HG03457 (cell line): ENCODE data around the gene CD22.

Experiments used
- ATAC-seq: cut with Tn5 transposase; IDR thresholded peaks from one replicate; pipeline ENCODE4 v1.9.1; 2021; ENCODE audit warnings: moderate number of reproducible peaks; ENCODE audit not compliant: unreplicated experiment

CD22 gene

GRCh38 chr19:35313587-35313986 lies 15.4 kb upstream of the CD22 start:
- ATAC-seq = no peak

GRCh38 chr19:35314031-35314430 lies 15.0 kb upstream of the CD22 start:
- no peak for ATAC-seq

GRCh38 chr19:35314858-35315470 lies 14.0 kb upstream of the CD22 start:
- no peak for ATAC-seq

- ATAC-seq = no peak
Measured at GRCh38 chr19:35315883-35316282, 13.1 kb upstream of the CD22 start.

- ATAC-seq = no peak
Measured at GRCh38 chr19:35316560-35316959, 12.4 kb upstream of the CD22 start.

GRCh38 chr19:35317464-35318043 lies 11.4 kb upstream of the CD22 start:
- ATAC-seq = no peak

- no peak for ATAC-seq
Measured at GRCh38 chr19:35318679-35319448, 10.1 kb upstream of the CD22 start.

GRCh38 chr19:35320065-35320713 lies 8.8 kb upstream of the CD22 start:
- ATAC-seq = no peak

GRCh38 chr19:35321291-35321690 lies 7.7 kb upstream of the CD22 start:
- ATAC-seq = no peak

GRCh38 chr19:35322014-35322413 lies 7.0 kb upstream of the CD22 start:
- no peak for ATAC-seq

GRCh38 chr19:35327642-35328041 lies 1.3 kb upstream of the CD22 start:
- no peak for ATAC-seq

GRCh38 chr19:35329323-35329722 lies 336 bp downstream of the CD22 start:
- no peak for ATAC-seq

GRCh38 chr19:35330475-35330874 lies 1.5 kb downstream of the CD22 start:
- no peak for ATAC-seq

- ATAC-seq = no peak
Measured at GRCh38 chr19:35331551-35332214, 2.7 kb downstream of the CD22 start.

- ATAC-seq = no peak
Measured at GRCh38 chr19:35332817-35333216, 3.8 kb downstream of the CD22 start.

GRCh38 chr19:35334144-35334753 lies 5.3 kb downstream of the CD22 start:
- no peak for ATAC-seq

GRCh38 chr19:35336166-35336955 lies 7.4 kb downstream of the CD22 start:
- no peak for ATAC-seq

GRCh38 chr19:35337097-35337983 lies 8.4 kb downstream of the CD22 start:
- no peak for ATAC-seq

- ATAC-seq = no peak
Measured at GRCh38 chr19:35337984-35338296, 9.0 kb downstream of the CD22 start.
